Measurements from ENCODE around the gene AKR1B15. TPM values are rescaled to one million over a fixed set of nuclear protein-coding genes. Genes with fewer than 3 reads are reported as not detected.

The AKR1B15 gene
- total RNA-seq, 1 donor: not detected

DNA sequence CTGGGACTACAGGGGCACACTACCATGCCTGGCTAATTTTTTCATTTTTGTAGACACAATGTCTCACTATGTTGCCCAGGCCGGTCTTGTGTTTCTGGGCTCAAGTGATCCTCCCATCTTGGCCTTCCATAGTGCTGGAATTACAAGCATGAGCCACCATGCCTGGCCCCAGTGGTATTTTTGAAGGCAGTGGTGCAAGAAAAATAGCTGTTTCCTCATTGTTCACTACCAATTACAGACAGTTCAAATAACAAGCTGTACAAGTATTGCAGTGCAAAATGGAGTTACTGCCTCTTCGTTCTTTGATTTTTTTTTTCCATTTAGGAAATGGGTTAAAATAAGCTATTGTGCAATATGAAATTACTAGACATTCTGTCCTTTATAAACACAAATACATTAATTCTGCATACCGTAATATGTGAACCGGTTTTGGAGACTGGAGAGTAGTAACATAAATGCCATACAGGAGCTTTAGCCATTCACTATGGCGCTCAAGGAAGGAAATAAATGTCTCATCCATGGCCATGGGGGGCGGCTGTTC, 62.8 kb downstream of the AKR1B15 start:
- no peak overlapping the region for H3K4me3 ChIP-seq (ENCODE audit: low read depth, low read length)
- TF ChIP-seq CTCF (IDR thresholded peaks at IDR 0.05; ENCODE audit: insufficient read depth, low read depth, low read length): no peak
- no peak for DNase-seq (ENCODE audit: low read depth)

- no peak overlapping the region for H3K4me3 ChIP-seq (ENCODE audit: low read depth, low read length)
- DNase-seq (ENCODE audit: low read depth): no peak
- TF ChIP-seq CTCF (IDR thresholded peaks at IDR 0.05; ENCODE audit: insufficient read depth, low read depth, low read length): no peak
Observed at GRCh38 chr7:134612197-134612596, 63.3 kb downstream of the AKR1B15 start.

GRCh38 chr7:134613623-134614347, 64.9 kb downstream of the AKR1B15 start:
- H3K4me3 ChIP-seq (ENCODE audit: low read depth, low read length): no peak overlapping the region
- peak; percentile 86 for DNase-seq (ENCODE audit: low read depth)
- no peak for TF ChIP-seq CTCF (IDR thresholded peaks at IDR 0.05; ENCODE audit: insufficient read depth, low read depth, low read length)

DNA sequence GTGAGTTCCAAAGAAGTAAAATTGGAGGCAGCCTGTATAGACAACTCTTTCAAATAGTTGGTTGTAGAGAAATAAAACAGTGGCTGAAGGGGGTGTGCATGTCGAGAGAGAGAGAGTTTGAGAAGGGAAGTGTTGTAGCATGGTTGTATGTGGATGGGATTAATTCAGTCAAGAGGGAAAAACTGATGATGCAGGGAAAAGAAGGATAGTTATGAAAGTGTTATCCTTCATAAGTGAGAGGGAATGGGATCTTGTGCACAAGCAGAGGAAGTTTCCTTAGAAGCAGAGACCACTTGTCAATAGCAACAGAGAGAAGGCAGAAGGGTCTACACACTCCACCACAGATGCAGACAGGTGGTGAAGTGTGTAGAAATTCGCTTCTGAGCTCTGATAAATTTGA, 67.7 kb downstream of the AKR1B15 start:
- no peak for DNase-seq (ENCODE audit: low read depth)
- TF ChIP-seq CTCF (IDR thresholded peaks at IDR 0.05; ENCODE audit: insufficient read depth, low read depth, low read length): no peak
- no peak overlapping the region for H3K4me3 ChIP-seq (ENCODE audit: low read depth, low read length)

DNA sequence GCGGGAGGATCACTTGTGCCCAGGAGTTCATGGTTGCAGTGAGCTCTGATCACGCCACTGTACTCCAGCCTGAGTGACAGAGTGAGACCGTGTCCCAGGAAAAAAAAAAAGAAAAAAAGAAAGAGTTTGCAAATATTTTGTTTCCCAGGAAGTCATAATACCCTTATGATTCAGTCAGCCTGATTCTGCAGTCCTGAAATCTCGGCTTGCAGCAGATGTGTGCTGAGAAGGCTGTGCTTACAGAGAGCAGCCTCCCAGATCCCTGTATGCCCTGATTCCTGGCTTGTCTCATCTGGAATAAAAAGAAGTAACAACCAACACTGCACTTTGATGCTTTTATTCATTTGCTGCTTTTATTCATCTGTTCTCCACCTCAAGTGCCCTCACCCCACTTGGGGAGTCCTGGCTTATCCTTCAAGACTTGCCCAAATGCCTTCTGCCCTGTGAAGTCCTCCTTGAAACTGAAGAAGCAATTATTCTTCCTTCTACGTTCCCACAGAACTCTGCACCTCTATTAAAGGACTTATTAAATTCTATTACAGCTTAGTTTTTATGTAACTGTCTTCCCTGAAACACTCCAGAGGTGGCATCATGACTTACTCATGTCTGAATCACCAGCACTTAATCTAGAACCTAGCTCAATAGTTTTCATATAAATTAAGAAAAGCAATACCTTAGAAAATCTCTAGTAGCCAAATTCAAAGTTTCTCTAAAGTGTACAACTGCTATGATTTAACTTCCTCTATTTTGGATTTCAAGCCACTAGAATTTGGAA, 70.0 kb downstream of the AKR1B15 start:
- peak; percentile 76 for DNase-seq (ENCODE audit: low read depth)
- H3K4me3 ChIP-seq (ENCODE audit: low read depth, low read length): no peak overlapping the region
- no peak for TF ChIP-seq CTCF (IDR thresholded peaks at IDR 0.05; ENCODE audit: insufficient read depth, low read depth, low read length)

DNA sequence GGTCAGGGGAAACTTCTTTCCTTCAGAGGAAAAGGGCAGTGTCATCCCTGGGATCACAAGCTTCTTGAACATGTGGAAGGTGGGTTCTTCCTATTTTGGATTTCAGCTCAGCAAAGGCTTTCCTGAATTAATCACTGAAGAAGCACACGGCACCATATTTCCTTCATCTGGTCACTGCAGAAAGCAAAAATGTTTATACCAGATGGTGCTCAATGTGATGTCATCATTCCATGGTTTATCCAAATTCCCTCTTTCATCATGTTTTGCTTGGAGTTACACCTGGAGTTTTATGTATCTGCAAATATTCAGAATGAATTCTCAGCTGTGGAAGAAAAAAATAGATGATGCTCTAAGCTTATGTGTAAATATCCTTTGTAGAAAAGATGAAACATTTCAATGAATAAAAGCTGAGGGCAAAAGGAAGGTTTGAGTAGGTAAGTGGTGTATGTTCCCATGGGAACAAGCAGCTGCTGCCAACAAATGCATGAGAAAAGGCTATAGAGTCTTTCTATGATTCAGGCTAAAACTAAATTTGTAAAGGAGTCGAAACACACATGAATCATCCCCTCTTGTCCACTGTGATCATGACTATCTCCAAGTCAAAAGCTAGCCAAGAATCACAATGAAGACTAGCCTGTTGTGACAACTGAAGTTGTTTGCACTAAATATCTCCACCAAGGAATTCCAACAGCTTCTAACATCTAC, 70.9 kb downstream of the AKR1B15 start:
- no peak overlapping the region for H3K4me3 ChIP-seq (ENCODE audit: low read depth, low read length)
- DNase-seq (ENCODE audit: low read depth): peak; percentile 72
- no peak for TF ChIP-seq CTCF (IDR thresholded peaks at IDR 0.05; ENCODE audit: insufficient read depth, low read depth, low read length)
